Liver (tissue), 9 donors: ENCODE data around the gene SH3RF3. TPM values are rescaled to one million over a fixed set of nuclear protein-coding genes. Genes with fewer than 3 reads are reported as not detected.

Experiments
- DNase-seq: peaks from one replicate; pipeline ENCODE4 v3.0.0-alpha.2; 2017; ENCODE audit warnings: low spot score
- H3K27ac ChIP-seq, 2 donors: one replicate each; pipeline ENCODE4 v1.7.0; 2013; ENCODE audit warnings: inconsistent platforms in 2 of 2, low read length in 2 of 2, control low read depth in 1 of 2, low read depth in 1 of 2, mild to moderate bottlenecking in 1 of 2
- H3K27me3 ChIP-seq, 4 donors: one replicate each; pipeline versions ENCODE4 v1.6.1 to v1.7.0; 2013; ENCODE audit warnings: low read length in 3 of 4, inconsistent platforms in 1 of 4, mild to moderate bottlenecking in 1 of 4, moderate library complexity in 1 of 4; ENCODE audit not compliant: control insufficient read depth in 4 of 4, insufficient read depth in 4 of 4
- H3K36me3 ChIP-seq, 4 donors: one replicate each; pipeline versions ENCODE4 v1.6.1 to v1.7.0; 2013; ENCODE audit warnings: low read length in 3 of 4, mild to moderate bottlenecking in 3 of 4, low read depth in 1 of 4, moderate library complexity in 1 of 4; ENCODE audit not compliant: control insufficient read depth in 4 of 4, insufficient read depth in 3 of 4
- H3K4me1 ChIP-seq, 4 donors: one replicate each; pipeline versions ENCODE4 v1.6.1 to v1.7.0; 2013; ENCODE audit warnings: low read length in 3 of 4, mild to moderate bottlenecking in 3 of 4, moderate library complexity in 1 of 4; ENCODE audit not compliant: control insufficient read depth in 4 of 4, insufficient read depth in 4 of 4
- H3K4me3 ChIP-seq, 3 donors: one replicate each; pipeline versions ENCODE4 v1.6.1 to v1.7.0; 2013; ENCODE audit warnings: low read length in 3 of 3, control low read depth in 1 of 3, low read depth in 1 of 3, mild to moderate bottlenecking in 1 of 3
- H3K9ac ChIP-seq, 2 donors: one replicate each; pipeline ENCODE4 v1.7.0; 2013; ENCODE audit warnings: low read length in 2 of 2, mild to moderate bottlenecking in 2 of 2, moderate library complexity in 2 of 2, control low read depth in 1 of 2, low read depth in 1 of 2
- H3K9me3 ChIP-seq, 4 donors: one replicate each; pipeline versions ENCODE4 v1.6.1 to v1.7.0; 2013; ENCODE audit warnings: low read length in 3 of 4; ENCODE audit not compliant: control insufficient read depth in 4 of 4
- EGR1 ChIP-seq, 2 donors: IDR thresholded peaks; 2 replicates each; pipeline ENCODE4 v1.6.1; 2016 to 2018; ENCODE audit warnings: antibody characterized with exemption in 2 of 2, low read depth in 2 of 2
- FOXA1 ChIP-seq: IDR thresholded peaks from 2 replicates; pipeline ENCODE4 v1.6.1; 2016; ENCODE audit warnings: antibody characterized with exemption
- FOXA2 ChIP-seq: IDR thresholded peaks from 2 replicates; pipeline ENCODE4 v1.6.1; 2016; ENCODE audit warnings: antibody characterized with exemption
- GABPA ChIP-seq, 2 donors: IDR thresholded peaks in 1 of 2; conservative IDR thresholded peaks in 1 of 2; 2 replicates each; pipeline ENCODE4 v1.6.1; 2016; ENCODE audit warnings: antibody characterized with exemption in 2 of 2, mild to moderate bottlenecking in 1 of 2, moderate library complexity in 1 of 2
- HNF4A ChIP-seq, 2 donors: conservative IDR thresholded peaks; 2 replicates each; pipeline ENCODE4 v1.6.1; 2016; ENCODE audit warnings: antibody characterized with exemption in 2 of 2, mild to moderate bottlenecking in 2 of 2
- HNF4G ChIP-seq: IDR thresholded peaks from 2 replicates; pipeline ENCODE4 v1.6.1; 2016; ENCODE audit warnings: antibody characterized with exemption
- JUND ChIP-seq, 2 donors: IDR thresholded peaks; 2 replicates each; pipeline ENCODE4 v1.6.1; 2016; ENCODE audit warnings: antibody characterized with exemption in 2 of 2
- NR2F2 ChIP-seq: IDR thresholded peaks from 2 replicates; pipeline ENCODE4 v1.6.1; 2016; ENCODE audit warnings: antibody characterized with exemption
- RAD21 ChIP-seq, 2 donors: IDR thresholded peaks; 2 replicates each; pipeline ENCODE4 v1.6.1; 2016; ENCODE audit warnings: antibody characterized with exemption in 2 of 2, mild to moderate bottlenecking in 2 of 2
- RXRA ChIP-seq, 2 donors: IDR thresholded peaks; 2 replicates each; pipeline ENCODE4 v1.6.1; 2017 to 2018; ENCODE audit warnings: antibody characterized with exemption in 2 of 2, mild to moderate bottlenecking in 1 of 2
- SP1 ChIP-seq: IDR thresholded peaks from 2 replicates; pipeline ENCODE4 v1.6.1; 2018; ENCODE audit warnings: antibody characterized with exemption, mild to moderate bottlenecking
- TAF1 ChIP-seq: conservative IDR thresholded peaks from 2 replicates; pipeline ENCODE4 v1.6.1; 2016; ENCODE audit warnings: antibody characterized with exemption, mild to moderate bottlenecking
- YY1 ChIP-seq: IDR thresholded peaks from 2 replicates; pipeline ENCODE4 v1.6.1; 2016; ENCODE audit warnings: antibody characterized with exemption, mild to moderate bottlenecking
- WGBS: extraction: QIAGEN DNeasy Blood & Tissue Kit; methylation state at CpG from one replicate; pipeline ENCODE4 v1.1.7; 2013; 5-methylcytosine and 5-hydroxymethylcytosine counted together
- polyA plus RNA-seq, 2 donors: library from polyadenylated mRNA; stranded (reverse) in 1 of 2; unstranded in 1 of 2; fragments of 200-250 nt in 1 of 2; fragments of >200 nt in 1 of 2; fragmentation: Nextera tagmentation in 1 of 2; extraction: Ambion mirVana in 1 of 2; gene quantifications; one replicate each; pipeline versions ENCODE4 v1.2.1 to v1.2.3, GENCODE V29; 2013 to 2015
- total RNA-seq, 2 donors: library from RNA; depleted of rRNA; stranded (reverse); fragments of >200 nt; gene quantifications; one replicate each; pipeline ENCODE4 v1.2.3, GENCODE V29; 2014
- TF ChIP-seq, protein P1 (sequence below): IDR thresholded peaks from 2 replicates; pipeline ENCODE4 v1.6.1; 2016; ENCODE audit warnings: antibody characterized with exemption
- TF ChIP-seq, protein P2 (sequence below): fragments of 150-350 bp; IDR thresholded peaks from 2 replicates; pipeline ENCODE4 v1.5.1; 2017; ENCODE audit warnings: improper control_type of control experiment, low read depth, low read length; ENCODE audit not compliant: missing input control
- TF ChIP-seq, protein P3 (sequence below): IDR thresholded peaks from 2 replicates; pipeline ENCODE4 v1.6.1; 2016; ENCODE audit warnings: antibody characterized with exemption
- TF ChIP-seq, protein P4 (sequence below): IDR thresholded peaks from 2 replicates; pipeline ENCODE4 v1.6.1; 2016; ENCODE audit warnings: antibody characterized with exemption
- TF ChIP-seq, protein P5 (sequence below): IDR thresholded peaks from 2 replicates; pipeline ENCODE4 v1.6.1; 2016; ENCODE audit warnings: antibody characterized with exemption, mild to moderate bottlenecking
- donor health status: healthy.
- donor health status: healthy.
- donor health status: healthy.
- donor health status: healthy.
- donor health status: healthy.

The SH3RF3 gene
- total and polyA plus RNA-seq, 4 donors: 0.11 to 1.0 (median 0.54) TPM

DNA sequence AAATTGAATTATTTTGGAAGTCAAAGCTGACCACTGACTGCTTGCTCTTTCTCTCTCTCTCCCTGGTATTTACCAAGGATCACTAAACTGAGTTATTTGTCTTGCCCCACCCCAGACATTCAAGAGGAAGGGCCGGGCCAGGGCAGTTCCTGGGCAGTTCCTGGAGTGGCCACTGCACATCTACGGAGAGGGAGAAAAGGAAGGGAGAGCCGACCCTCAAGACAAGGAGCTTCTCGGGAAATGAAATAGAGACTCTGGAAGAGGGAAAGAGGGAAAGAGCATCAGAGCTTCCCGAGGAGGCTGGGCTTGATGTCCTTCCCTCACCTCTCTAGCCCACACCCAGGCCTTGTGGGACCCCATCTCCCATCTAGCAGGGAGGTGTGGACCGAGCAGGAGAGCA is 401.7 kb downstream of the SH3RF3 start:
- Histone ChIP-seq H3K36me3 (no peaks in the 10 kb centered on the region), H3K9me3 (no peaks in the 10 kb centered on the region)

DNA sequence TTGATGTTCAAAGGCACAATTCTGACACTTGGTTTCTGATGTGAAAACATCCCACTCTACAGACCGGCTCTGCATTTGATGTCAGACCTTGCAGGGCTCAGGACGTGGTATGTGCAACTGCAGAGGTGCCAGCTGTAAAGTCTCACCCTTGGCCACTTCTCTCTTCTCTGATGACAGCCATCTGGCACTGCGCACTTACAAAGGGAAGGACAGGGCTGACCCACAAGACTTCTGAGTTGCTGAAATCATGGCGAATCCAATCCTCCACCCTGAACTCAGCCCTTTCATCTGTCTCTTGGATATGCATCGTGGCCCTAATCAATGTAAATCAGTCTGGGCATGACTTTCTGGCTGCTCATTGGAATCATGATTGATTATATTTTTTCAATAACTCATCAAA is 402.2 kb downstream of the SH3RF3 start:
- H3K9me3 ChIP-seq: no peaks in the 10 kb centered on the region
- no peak overlapping the region for H3K9ac ChIP-seq
- H3K27ac ChIP-seq: no peak overlapping the region
- H3K36me3 ChIP-seq: no peaks in the 10 kb centered on the region
- H3K4me3 ChIP-seq: no peak overlapping the region
- H3K27me3 ChIP-seq: no peaks in the 10 kb centered on the region
- no peaks in the 10 kb centered on the region for H3K4me1 ChIP-seq
- 89% methylated on average over 5 of the region's 5 CpGs for WGBS
- DNase-seq: no peak
- no peak for TF ChIP-seq FOXA2
- no peak for TF ChIP-seq HNF4A (conservative IDR thresholded peaks at IDR 0.05)
- no peak for TF ChIP-seq NR2F2
- no peak for TF ChIP-seq GABPA (IDR thresholded peaks at IDR 0.05 in 1 of 2, conservative IDR thresholded peaks at IDR 0.05 in 1 of 2)
- TF ChIP-seq, protein P1, sequence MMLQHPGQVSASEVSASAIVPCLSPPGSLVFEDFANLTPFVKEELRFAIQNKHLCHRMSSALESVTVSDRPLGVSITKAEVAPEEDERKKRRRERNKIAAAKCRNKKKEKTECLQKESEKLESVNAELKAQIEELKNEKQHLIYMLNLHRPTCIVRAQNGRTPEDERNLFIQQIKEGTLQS: no peak
- TF ChIP-seq, protein P2, sequence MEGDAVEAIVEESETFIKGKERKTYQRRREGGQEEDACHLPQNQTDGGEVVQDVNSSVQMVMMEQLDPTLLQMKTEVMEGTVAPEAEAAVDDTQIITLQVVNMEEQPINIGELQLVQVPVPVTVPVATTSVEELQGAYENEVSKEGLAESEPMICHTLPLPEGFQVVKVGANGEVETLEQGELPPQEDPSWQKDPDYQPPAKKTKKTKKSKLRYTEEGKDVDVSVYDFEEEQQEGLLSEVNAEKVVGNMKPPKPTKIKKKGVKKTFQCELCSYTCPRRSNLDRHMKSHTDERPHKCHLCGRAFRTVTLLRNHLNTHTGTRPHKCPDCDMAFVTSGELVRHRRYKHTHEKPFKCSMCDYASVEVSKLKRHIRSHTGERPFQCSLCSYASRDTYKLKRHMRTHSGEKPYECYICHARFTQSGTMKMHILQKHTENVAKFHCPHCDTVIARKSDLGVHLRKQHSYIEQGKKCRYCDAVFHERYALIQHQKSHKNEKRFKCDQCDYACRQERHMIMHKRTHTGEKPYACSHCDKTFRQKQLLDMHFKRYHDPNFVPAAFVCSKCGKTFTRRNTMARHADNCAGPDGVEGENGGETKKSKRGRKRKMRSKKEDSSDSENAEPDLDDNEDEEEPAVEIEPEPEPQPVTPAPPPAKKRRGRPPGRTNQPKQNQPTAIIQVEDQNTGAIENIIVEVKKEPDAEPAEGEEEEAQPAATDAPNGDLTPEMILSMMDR: no peak
- no peak for TF ChIP-seq EGR1 (IDR thresholded peaks at IDR 0.05; ENCODE audit: low read depth in 2 of 2)
- no peak for TF ChIP-seq HNF4G
- TF ChIP-seq SP1: no peak
- TF ChIP-seq FOXA1: no peak
- no peak for TF ChIP-seq RAD21 (IDR thresholded peaks at IDR 0.05)

More for the DNA sequence above, 401.7 kb downstream of the SH3RF3 start:
- 69% methylated on average over 6 of the region's 6 CpGs for WGBS
- TF ChIP-seq HNF4G (no peak), FOXA2 (no peak), EGR1 (IDR thresholded peaks at IDR 0.05; ENCODE audit: low read depth in 2 of 2) (no peak), GABPA (IDR thresholded peaks at IDR 0.05 in 1 of 2, conservative IDR thresholded peaks at IDR 0.05 in 1 of 2) (no peak), FOXA1 (no peak), NR2F2 (no peak), TAF1 (no peak), HNF4A (conservative IDR thresholded peaks at IDR 0.05) (no peak), JUND (IDR thresholded peaks at IDR 0.05) (no peak), SP1 (no peak), RAD21 (IDR thresholded peaks at IDR 0.05) (no peak), YY1 (no peak), RXRA (IDR thresholded peaks at IDR 0.05) (no peak)
- TF ChIP-seq, protein P3, sequence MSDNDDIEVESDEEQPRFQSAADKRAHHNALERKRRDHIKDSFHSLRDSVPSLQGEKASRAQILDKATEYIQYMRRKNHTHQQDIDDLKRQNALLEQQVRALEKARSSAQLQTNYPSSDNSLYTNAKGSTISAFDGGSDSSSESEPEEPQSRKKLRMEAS: no peak
- TF ChIP-seq, protein P4, sequence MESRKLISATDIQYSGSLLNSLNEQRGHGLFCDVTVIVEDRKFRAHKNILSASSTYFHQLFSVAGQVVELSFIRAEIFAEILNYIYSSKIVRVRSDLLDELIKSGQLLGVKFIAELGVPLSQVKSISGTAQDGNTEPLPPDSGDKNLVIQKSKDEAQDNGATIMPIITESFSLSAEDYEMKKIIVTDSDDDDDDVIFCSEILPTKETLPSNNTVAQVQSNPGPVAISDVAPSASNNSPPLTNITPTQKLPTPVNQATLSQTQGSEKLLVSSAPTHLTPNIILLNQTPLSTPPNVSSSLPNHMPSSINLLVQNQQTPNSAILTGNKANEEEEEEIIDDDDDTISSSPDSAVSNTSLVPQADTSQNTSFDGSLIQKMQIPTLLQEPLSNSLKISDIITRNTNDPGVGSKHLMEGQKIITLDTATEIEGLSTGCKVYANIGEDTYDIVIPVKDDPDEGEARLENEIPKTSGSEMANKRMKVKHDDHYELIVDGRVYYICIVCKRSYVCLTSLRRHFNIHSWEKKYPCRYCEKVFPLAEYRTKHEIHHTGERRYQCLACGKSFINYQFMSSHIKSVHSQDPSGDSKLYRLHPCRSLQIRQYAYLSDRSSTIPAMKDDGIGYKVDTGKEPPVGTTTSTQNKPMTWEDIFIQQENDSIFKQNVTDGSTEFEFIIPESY: no peak
- TF ChIP-seq, protein P2: no peak
- TF ChIP-seq, protein P1: no peak
- TF ChIP-seq, protein P5, sequence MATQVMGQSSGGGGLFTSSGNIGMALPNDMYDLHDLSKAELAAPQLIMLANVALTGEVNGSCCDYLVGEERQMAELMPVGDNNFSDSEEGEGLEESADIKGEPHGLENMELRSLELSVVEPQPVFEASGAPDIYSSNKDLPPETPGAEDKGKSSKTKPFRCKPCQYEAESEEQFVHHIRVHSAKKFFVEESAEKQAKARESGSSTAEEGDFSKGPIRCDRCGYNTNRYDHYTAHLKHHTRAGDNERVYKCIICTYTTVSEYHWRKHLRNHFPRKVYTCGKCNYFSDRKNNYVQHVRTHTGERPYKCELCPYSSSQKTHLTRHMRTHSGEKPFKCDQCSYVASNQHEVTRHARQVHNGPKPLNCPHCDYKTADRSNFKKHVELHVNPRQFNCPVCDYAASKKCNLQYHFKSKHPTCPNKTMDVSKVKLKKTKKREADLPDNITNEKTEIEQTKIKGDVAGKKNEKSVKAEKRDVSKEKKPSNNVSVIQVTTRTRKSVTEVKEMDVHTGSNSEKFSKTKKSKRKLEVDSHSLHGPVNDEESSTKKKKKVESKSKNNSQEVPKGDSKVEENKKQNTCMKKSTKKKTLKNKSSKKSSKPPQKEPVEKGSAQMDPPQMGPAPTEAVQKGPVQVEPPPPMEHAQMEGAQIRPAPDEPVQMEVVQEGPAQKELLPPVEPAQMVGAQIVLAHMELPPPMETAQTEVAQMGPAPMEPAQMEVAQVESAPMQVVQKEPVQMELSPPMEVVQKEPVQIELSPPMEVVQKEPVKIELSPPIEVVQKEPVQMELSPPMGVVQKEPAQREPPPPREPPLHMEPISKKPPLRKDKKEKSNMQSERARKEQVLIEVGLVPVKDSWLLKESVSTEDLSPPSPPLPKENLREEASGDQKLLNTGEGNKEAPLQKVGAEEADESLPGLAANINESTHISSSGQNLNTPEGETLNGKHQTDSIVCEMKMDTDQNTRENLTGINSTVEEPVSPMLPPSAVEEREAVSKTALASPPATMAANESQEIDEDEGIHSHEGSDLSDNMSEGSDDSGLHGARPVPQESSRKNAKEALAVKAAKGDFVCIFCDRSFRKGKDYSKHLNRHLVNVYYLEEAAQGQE: no peak
- Histone ChIP-seq H3K4me1 (no peaks in the 10 kb centered on the region), H3K27me3 (no peaks in the 10 kb centered on the region), H3K27ac (no peak overlapping the region), H3K4me3 (no peak overlapping the region), H3K9ac (no peak overlapping the region)
- no peak for DNase-seq
